Activated CD8-positive, alpha-beta memory T cell treated with anti-CD3 and anti-CD28 coated beads for 4 hours (primary cell): ENCODE results near the gene LPAR2.
"Not testable (repeated sequence)": the region's sequence is repeated elsewhere in the genome, so short reads cannot be mapped to it uniquely, and the experiment has no call there.

Experiments
- DNase-seq, 2 donors: peaks; one replicate each; pipeline ENCODE4 v3.0.0-alpha.2; 2020; ENCODE audit warnings: low read depth in 2 of 2

LPAR2 gene

GRCh38 chr19:19631346-19631745 lies 3.3 kb upstream of the LPAR2 start:
- no peak for DNase-seq

- DNase-seq: no peak
Measured at GRCh38 chr19:19630426-19630825, 2.4 kb upstream of the LPAR2 start.

- DNase-seq: no peak
Measured at GRCh38 chr19:19630062-19630414, 2.0 kb upstream of the LPAR2 start.

GRCh38 chr19:19628501-19629134 lies 598 bp upstream of the LPAR2 start:
- DNase-seq: peak in 1 of 2 donors; percentile 35

- DNase-seq: no peak
Measured at GRCh38 chr19:19626516-19627472, 1.2 kb downstream of the LPAR2 start.

GRCh38 chr19:19624032-19624570 lies 3.9 kb downstream of the LPAR2 start:
- DNase-seq: no peak

GRCh38 chr19:19623383-19623782 lies 4.6 kb downstream of the LPAR2 start:
- no peak for DNase-seq

GRCh38 chr19:19619849-19620210 lies 8.2 kb downstream of the LPAR2 start:
- no peak for DNase-seq

GRCh38 chr19:19619181-19619848 lies 8.7 kb downstream of the LPAR2 start:
- no peak for DNase-seq

GRCh38 chr19:19618219-19619051 lies 9.6 kb downstream of the LPAR2 start, which contains the start of gene PBX4:
Gene PBX4, minus strand, starts transcription at chr19:19618687. Its CDS starts 58 bp downstream, at chr19:19618629.
- peak; percentile 98 for DNase-seq

- no peak for DNase-seq
Measured at GRCh38 chr19:19615086-19615485, 12.9 kb downstream of the LPAR2 start.

GRCh38 chr19:19613506-19613905 lies 14.5 kb downstream of the LPAR2 start:
- no peak for DNase-seq

- DNase-seq: no peak
Measured at GRCh38 chr19:19610376-19611202, 17.4 kb downstream of the LPAR2 start.

- not testable (repeated sequence) for DNase-seq
Measured at GRCh38 chr19:19606686-19607085, 21.3 kb downstream of the LPAR2 start.

- DNase-seq: peak in 1 of 2 donors; percentile 38
Measured at GRCh38 chr19:19606021-19606420, 22.0 kb downstream of the LPAR2 start.

- no peak for DNase-seq
Measured at GRCh38 chr19:19602713-19603324, 25.2 kb downstream of the LPAR2 start.

- DNase-seq: peak in 1 of 2 donors; percentile 19
Measured at GRCh38 chr19:19602136-19602712, 25.8 kb downstream of the LPAR2 start.

- no peak for DNase-seq
Measured at GRCh38 chr19:19600793-19601330, 27.2 kb downstream of the LPAR2 start.
